HG02943 (cell line): ENCODE results near the gene USP10.

Experiments used
- ATAC-seq: cut with Tn5 transposase; IDR thresholded peaks from one replicate; pipeline ENCODE4 v1.9.1; 2021; ENCODE audit warnings: mild to moderate bottlenecking, low read depth, moderate library complexity; ENCODE audit not compliant: unreplicated experiment

The USP10 gene

DNA sequence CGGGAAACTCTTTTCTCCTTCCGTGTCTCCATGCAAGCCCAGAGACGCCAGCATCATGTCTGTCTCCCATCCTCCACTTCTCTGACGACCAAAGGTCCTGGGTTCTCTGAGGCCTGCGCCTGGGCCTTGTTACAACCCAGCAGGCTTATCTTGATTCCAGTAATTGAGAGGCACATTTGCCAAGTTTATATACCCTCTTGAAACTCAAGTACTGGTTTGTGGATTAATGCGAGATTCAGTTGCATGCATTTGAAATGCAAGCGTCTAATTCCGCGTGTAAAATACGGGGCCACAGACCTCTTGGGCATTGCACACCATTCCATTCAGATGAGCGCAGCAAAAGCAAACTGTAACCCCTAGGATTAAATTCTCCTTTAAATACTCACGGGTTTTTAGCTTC, 91.3 kb downstream of the USP10 start:
- no peak for ATAC-seq

DNA sequence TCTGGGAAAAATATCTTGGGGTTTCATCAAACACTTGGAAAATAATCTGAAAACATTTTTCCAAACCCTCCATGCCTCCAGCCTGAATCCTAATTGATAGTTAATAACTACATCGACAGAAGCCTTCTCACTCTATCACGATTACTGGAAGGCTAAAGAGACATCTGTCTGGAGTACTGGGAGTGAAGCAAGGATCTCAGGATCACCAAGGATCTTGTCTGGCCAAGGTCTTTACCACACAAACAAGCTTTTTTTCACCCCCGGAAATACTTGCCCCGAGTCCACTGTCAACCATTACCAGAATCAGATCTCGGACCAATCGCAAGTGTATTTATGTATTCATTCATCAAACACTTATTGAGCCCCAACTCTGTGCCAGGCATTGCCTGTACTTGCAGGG, 91.7 kb downstream of the USP10 start:
- ATAC-seq, result no peak

DNA sequence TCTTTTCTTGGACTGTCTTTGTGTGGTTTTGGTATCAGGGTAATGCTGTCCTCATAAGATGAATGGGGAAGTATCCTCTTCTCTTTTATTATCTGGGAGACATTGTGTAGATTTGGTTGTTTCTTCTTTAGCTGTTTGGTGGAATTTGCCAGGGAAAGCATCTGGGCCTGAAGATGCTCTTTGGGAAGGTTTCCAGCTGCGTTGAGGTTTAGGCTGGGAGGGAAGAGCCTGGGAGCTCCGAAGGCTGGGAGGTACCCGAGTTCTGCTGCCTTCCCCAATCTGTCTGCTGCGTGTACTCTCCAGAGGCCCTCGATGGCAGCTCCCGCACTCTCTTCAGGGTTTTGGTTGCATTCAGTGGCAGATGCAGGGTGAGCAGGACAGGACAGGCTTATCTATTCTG, 94.4 kb downstream of the USP10 start:
- ATAC-seq, result no peak

DNA sequence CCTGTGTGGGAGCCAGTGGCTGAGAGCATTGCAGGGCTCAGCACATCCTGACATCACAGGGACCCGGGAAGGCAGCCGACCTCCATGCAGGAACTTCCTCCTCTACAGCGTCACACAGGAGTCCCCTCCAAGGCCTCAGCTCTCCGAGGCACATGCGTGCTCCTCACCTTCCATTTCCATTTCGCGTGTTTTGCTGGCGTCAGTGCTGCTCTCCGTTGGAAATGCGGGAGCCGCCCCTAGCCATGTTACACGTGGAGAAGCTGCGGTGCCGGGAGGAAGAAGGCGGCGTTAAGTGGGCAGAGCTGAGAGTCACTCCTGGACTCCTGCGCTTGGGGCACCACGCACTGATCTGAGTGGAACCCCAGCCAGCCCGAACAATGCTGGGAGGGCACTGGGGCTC, 94.8 kb downstream of the USP10 start:
- no peak for ATAC-seq

DNA sequence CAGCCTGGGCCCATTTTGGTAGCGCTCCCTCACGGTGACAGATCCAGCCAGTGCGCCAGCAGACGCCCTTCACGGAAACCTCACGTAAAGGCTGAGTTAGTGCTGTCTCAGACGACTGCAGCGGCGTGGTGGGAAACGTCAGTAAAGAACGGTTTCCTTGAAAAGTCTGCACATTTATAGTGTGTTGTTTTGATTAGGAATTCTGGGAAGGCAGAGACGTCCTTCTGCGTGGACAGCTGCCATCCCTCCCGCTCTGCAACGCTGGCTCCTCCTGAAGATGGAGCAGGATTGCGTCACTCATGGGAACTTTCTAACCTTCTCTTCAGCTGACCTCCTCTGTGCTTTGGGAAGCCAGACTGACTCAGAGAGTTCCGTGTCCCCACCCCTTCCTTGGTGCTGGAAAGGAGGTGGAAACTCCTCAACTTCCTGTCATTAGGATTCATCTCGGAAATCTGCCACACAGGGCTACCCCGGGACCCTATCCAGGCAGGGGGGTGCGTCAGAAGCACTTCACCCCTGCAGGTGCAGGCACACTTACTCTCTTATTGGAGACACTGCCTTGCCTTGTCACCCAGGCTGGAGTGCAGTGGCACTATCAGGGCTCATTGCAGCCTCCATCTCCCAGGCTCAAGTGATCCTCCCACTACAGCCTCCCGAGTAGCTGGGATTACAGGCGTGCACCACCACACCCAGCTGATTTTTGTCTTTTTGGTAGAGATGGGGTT, 95.7 kb downstream of the USP10 start:
- ATAC-seq, result no peak

DNA sequence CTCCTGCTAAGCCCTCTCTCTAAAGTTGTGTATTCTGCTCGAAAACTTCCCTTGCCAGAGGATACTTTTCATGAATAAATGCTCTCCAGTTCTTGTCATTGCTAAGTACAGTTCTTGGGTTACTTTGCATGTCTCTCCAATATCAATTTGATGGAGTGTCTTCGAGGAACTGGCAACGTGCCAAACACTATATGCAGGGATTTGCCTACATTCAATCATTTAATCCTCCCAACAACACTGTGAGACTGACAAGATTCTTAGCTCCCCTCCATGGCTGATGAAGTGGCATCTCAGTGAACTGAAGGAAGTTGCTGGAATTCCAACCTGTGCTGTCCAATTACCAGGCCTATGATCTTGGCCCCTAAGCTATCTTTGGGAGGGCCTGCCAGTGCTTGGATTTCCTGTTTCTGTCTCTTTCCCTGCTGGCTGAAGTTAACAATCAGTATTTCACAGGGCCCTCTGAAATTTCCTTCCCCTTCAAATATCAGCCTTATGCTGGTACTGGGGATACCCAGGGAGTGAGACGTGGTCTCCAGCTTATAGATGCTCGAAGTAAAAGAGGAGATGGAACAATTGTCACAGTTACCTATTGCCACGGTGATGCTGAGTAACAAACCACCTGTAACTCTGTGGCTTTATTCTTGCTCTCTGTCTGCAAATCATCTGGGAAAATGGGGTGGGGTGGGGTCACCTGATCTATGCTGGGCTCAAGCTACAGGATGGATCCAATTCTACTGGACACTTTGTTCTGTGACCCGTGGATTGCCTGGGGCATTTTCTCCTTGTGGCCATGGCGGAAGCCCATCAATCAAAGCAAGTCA, 100.6 kb downstream of the USP10 start:
- ATAC-seq, result no peak

DNA sequence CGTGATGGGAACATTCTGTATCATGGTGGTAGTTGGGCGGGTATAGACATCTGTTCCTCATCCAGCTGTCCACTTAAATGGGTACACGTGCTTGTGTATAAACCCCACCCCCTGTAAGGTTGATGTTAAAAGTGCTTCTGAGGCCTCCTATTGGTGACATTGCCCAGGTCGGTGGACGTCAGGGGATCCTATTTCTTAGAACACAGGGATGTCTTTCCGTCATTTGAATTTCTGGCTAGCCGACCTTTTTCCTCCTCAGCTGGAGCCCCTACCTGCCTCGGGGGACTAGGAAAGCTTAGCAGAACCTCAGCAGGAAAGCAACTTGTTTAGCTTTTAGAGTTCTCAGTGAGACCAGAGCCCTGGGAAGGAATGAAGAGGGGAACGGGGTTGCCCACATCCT, 103.3 kb downstream of the USP10 start:
- ATAC-seq, result no peak

DNA sequence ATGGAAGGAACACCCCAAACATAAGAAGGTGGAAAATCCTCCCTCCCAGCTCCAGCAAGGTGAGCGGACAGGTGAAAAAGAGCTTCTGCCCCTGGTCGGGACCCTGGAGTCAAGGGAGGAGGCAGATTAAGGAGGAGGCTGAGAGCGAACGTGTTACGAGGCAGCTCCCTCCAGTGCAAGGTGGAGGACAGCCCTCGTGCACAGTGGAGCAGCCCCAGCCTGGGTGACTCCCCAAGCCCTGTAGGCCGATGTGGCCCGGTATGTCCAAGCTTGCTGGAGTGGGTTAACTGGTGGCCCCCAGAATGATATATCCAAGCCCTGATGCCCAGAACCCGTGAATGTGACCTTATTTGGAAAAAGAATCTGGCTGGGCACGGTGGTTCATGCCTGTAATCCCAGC, 104.5 kb downstream of the USP10 start:
- no peak for ATAC-seq

DNA sequence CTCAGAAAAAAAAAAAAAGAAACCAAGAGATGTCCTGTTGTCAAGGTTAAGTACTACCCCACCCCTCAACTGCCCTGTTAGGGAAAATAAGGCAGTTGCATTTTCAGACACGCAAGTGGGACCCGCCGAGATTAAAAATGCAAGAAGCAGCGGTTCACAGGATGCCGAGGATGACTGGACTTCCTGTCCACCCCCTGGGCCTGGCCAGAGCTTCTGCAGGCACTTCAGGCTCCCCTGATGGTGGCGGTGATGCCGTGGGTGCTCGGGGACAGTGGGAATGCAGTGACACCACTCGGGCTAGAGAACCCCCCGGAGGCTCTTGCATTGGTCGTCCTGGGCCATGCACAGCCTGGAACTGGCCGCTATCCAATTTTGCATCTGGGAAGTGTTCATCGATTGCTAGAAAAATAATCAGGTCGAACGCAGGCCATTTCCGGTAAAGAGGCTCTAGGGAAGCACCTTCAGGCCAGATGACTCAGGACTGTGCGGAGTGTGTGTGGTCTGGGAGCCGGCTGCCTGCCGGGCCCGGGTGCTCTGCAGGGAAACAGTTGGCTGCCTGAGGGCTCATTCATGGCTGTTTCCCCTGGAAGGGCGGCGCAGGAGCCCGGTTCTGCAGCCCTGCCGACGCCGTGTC, 106.6 kb downstream of the USP10 start:
- ATAC-seq, result no peak

DNA sequence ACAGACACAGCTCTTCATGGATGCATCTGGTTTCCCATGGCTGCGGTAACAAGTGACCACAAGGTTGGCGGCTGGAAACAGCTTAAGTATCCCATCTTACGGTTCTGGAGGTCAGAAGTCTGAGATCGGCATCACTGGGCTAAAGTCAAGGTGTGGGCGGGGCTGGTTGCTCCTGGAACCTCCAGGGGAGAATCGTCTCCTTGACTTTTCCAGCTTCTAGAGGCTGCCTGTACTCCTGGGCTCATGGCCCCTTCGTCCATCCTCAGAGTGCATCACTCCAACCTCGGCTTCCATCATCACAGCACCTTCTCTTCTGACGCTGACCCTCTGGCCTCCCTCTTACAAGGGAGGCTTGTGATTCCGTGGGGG, 107.1 kb downstream of the USP10 start:
- no peak for ATAC-seq

DNA sequence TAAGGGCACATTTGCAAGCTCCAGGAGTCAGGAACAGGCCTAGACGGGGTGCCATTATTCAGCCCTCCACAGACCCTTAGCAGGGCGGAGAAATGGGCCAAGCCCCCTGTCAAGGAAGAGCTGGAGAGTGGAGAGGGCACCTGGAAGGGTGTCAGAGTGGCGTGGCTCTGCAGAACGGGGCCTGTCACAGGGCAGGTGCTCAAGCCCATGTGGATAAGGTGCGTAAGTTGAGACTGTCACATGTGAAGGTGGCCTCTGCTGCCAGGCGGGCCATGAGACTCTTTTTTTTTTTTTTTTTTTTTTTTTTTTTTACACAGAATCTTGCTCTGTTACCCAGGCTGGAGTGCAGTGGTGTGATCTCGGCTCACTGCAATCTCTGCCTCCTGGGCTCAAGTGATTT, 108.0 kb downstream of the USP10 start:
- no peak for ATAC-seq

DNA sequence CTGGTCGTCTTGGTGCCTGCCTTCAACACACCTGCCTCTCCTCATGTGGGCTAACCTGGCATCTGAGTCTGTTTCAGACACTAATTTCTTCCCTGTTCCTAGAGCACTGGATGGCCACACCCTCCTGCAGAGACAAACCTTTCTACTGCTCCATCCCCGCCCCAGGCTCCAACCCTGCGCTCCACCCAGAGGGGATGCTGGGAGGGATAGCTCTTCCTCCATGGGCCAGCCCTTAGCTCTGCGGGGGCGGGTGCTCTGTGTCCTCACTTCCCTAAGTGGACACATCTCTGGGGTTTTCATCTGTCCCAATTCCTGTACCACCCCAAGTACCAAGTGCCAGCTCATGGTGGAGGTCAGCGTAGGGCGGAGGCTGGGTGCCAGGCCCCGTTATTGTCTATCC, 109.0 kb downstream of the USP10 start:
- no peak for ATAC-seq

DNA sequence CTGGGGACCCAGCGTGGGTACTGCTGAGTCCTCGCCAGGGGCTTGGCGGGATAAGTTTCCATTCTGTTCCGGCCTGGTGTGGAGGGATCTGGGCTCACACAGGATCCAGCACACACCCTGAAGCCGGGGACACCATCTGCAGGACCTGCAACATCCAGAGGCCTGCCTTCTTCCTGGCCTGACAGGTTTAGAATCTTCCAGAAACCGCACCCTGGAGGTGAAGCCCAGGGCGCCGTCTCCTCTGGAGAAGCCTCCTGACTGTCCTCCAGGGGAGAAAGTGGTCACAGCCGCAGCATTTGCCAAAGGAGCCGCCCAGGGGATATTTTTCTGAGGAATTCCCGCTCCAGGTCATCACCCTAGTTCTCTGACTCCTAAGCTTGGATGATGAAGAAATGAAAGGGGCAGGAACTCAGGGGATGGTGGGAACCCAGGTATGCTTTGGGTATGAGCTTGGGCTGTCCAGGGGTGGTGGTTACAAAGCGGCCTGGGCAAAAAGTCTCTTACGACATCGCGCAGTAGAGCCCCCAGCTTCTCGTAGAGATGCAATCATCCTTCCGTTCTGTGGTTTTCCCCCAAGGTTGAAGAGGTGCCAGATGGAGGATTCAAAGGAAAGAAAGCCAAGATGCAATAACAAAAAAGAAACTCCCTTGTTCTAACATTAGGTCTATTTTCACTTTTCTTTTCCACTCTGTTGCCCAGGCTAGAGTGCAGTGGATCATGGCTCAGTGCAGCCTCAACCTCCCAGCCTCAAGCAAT, 110.9 kb downstream of the USP10 start:
- ATAC-seq, result no peak

DNA sequence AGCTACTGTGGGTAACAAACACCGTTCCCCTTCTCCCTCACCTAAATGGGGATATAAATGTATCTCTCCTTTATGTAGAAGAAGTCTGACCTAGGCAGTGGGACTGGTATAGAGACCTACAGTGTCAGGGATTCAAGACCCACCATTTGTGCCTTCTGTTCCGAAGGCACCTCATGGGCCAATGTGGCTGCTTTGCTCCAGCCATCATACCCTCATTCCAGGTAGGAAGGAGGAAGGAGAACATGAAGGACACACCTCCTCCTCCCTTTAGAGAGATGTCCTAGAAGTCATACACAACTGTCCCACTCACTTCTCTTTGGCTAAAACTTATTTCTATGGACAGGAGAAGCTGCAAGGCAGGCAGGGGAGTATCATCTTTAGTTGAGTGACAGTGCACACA, 111.7 kb downstream of the USP10 start:
- no peak for ATAC-seq

DNA sequence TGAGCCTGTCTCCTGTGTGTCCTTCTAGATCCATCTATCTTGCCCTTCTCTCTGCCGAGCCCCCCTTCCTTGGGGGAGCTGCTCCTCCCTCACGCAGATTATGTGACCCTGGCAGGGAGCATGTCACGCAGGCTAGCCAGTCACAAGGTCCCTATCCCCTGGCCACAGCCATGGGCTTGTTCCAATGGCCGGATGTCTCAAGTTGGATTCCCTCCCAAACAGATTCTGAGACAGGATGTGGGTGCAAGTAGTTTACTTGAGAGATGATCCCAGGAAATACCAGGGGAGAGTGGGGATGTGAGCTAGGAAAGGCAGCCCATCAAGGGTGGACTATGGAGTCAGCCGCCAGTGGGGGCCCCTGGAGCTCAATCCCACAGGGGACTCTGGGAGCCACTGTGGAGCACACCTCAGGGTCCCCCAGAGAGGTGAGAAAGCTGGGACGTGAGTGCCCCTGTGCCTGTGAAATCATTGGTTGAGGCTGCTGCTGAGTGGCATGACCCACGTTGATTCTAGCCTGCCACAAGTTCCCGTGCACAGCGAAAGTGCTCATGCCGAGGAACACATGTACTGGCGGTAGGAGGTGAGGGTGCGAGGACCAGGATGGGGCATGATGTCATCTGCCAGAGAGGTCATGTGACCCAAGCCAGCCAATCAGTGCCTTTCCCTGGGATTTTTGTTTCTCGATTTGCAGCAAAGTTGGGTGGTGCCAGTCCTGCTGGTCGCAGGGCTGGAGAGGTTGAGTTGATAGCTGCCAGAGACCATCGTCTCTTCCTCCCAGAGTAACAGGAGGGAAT, 113.5 kb downstream of the USP10 start:
- no peak for ATAC-seq

DNA sequence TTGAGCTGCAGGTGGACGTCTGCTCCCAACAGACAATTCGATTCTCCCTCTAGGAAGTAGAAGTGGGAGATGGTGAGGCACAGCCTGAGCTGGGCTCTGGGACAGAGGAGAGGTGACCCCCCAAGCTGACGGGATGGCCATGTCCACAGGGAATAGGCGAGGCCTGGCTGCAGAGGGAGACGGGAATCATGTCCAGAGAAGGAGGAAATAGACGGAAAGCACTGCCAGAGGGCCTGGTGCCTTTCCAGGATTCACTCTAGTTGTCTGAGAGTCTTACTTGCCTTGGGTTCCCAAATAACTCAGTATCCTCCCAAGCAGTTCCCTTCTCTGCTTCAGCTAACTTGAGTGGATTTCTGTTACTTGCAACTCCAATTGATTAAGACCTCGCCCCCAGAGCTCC, 115.7 kb downstream of the USP10 start:
- no peak for ATAC-seq

DNA sequence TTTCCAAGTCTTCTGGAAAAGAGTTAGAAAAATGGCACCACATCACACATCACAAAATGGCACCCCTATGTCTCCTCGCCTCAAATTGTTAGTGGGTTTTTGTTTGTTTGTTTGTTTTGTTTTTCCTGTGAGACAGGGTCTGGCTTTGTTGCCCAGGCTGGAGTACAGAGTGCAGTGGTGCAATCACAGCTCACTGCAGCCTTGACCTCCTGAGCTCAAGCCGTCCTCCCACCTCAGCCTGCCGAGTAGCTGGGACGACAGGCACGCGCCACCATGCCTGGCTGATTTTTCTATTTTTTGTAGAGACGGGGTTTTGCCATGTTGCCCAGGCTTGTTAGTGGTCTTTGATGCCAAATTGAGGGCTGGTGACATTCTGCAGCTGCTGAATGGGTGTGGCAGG, 116.2 kb downstream of the USP10 start:
- no peak for ATAC-seq

DNA sequence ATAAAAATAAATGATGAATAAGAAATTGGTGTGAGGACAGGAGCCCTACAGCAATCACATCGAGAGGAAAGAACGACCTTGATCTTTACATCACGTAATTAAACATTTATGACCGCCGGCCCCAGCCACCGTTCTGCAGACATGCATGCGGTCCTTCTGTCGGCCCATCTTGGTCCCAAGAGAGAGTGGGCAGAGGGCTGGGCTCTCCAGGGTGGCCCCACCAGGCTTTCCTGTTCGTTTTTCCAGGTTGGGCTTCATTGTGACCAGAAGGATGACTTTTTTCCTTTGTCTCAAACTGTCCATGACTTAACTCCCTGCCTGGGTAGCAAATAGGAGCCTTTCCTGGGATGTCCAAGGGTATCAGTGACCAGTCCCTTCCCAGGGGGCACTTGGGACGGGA, 116.7 kb downstream of the USP10 start:
- ATAC-seq, result no peak

DNA sequence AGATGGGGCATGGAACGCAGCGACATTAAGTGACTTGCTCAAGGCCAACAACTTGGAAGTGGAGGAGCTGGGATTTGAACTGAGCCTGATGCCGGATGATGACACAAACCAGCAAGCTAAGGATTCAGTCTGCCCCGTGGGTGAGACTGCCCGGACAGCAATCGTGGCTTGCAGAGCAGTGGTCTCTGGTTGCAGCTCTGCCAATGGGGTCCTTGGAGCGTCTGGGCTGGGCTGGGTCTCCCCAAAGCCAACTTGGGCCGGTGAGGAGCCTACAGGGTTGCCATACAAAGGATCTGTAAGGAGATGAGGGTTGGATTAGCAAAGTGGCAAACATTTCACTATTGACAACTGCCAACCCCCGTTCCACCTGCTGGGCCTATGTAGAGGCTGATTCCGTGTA, 117.4 kb downstream of the USP10 start:
- no peak for ATAC-seq

DNA sequence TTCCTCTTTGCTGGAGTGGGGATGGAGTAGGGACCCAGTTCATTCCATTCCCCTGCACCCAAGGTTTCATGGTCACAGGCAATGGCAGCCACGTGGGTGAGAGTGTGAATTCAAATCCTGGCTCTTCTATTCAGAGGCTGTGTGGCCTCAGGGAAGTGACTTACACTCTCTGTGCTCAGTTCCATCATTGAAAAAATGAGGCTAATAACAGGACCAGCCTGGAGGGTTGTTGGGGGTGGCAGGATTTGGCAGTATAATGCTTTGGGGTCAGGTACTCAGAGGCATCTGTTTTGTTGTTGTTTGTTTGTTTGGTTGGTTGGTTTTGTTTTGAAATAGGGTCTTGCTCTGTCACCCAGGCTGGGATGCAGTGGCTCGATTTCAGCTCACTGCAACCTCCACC, 117.8 kb downstream of the USP10 start:
- no peak for ATAC-seq
